Fibroblast of lung (primary cell): Measurements from ENCODE around the gene VAMP1. TPM values are rescaled to one million over a fixed set of nuclear protein-coding genes. Genes with fewer than 3 reads are reported as not detected.
"Not testable (repeated sequence)": the region's sequence is repeated elsewhere in the genome, so short reads cannot be mapped to it uniquely, and the experiment has no call there.

Source experiments
- DNase-seq, 2 donors: peaks; one replicate each; pipeline versions ENCODE4 v3.0.0 to v3.0.0-alpha.2; 2010; ENCODE audit warnings: low read depth in 2 of 2
- H2AFZ ChIP-seq: 2 replicates; pipeline ENCODE4 v1.5.1; 2012; ENCODE audit warnings: low read length, control low read depth, inconsistent platforms
- H3K27ac ChIP-seq: 2 replicates; pipeline ENCODE4 v1.5.1; 2011; ENCODE audit warnings: low read length, control low read depth; ENCODE audit not compliant: insufficient read depth
- H3K27me3 ChIP-seq: 2 replicates; pipeline ENCODE4 v1.5.1; 2011; ENCODE audit warnings: mild to moderate bottlenecking, low read length; ENCODE audit not compliant: control insufficient read depth, insufficient read depth
- H3K36me3 ChIP-seq: 2 replicates; pipeline ENCODE4 v1.5.1; 2011; ENCODE audit warnings: low read length; ENCODE audit not compliant: control insufficient read depth, insufficient read depth
- H3K4me1 ChIP-seq: 2 replicates; pipeline ENCODE4 v1.5.1; 2011; ENCODE audit warnings: low read length; ENCODE audit not compliant: control insufficient read depth, insufficient read depth; ENCODE audit errors: extremely low read depth
- H3K4me2 ChIP-seq: 2 replicates; pipeline ENCODE4 v1.5.1; 2011; ENCODE audit warnings: low read length, control low read depth; ENCODE audit not compliant: insufficient read depth; ENCODE audit errors: extremely low read depth
- H3K4me3 ChIP-seq, 4 experiments: fragments of 200-600 bp in 1 of 4; sonication (generic) in 1 of 4; replicated peaks in 1 of 4; 2 replicates each; pipeline ENCODE4 v1.5.1; 2011 to 2016; ENCODE audit warnings: low read length in 4 of 4, low read depth in 3 of 4, mild to moderate bottlenecking in 3 of 4, control low read depth in 2 of 4, inconsistent platforms in 1 of 4, mixed read lengths in 1 of 4; ENCODE audit not compliant: insufficient read depth in 1 of 4; ENCODE audit errors: control extremely low read depth in 1 of 4
- H3K79me2 ChIP-seq: 2 replicates; pipeline ENCODE4 v1.5.1; 2012; ENCODE audit warnings: mild to moderate bottlenecking, low read length, inconsistent platforms; ENCODE audit not compliant: control insufficient read depth, insufficient read depth
- H3K9ac ChIP-seq: 2 replicates; pipeline ENCODE4 v1.5.1; 2011; ENCODE audit warnings: mild to moderate bottlenecking, low read length, control low read depth; ENCODE audit not compliant: insufficient read depth
- H3K9me3 ChIP-seq: 2 replicates; pipeline ENCODE4 v1.5.1; 2012; ENCODE audit warnings: low read depth, low read length; ENCODE audit not compliant: control insufficient read depth, insufficient read depth
- H4K20me1 ChIP-seq: 2 replicates; pipeline ENCODE4 v1.5.1; 2011; ENCODE audit warnings: low read length; ENCODE audit not compliant: control insufficient read depth, insufficient read depth; ENCODE audit errors: extremely low read depth
- EZH2 ChIP-seq: IDR thresholded peaks from 2 replicates; pipeline ENCODE4 v1.5.1; 2012; ENCODE audit warnings: low read length, control low read depth, mild to moderate bottlenecking; ENCODE audit errors: missing control alignments
- polyA plus RNA-seq, 2 donors: library from polyadenylated mRNA; depleted of rRNA in 1 of 2; stranded (reverse) in 1 of 2; unstranded in 1 of 2; fragments of >200 nt; gene quantifications; 2 replicates each; pipeline ENCODE4 v1.2.1, GENCODE V29; 2011 to 2012; ENCODE audit warnings: missing spikeins in 1 of 2
- total RNA-seq: library from RNA; depleted of rRNA; stranded (reverse); fragments of >200 nt; gene quantifications from 2 replicates; pipeline ENCODE4 v1.2.1, GENCODE V29; 2014
- TF ChIP-seq, protein P1 (sequence below), 2 donors: IDR thresholded peaks in 1 of 2; conservative IDR thresholded peaks in 1 of 2; 1 replicate in 1 of 2; 2 replicates in 1 of 2; pipeline ENCODE4 v1.5.1; 2011 to 2012; ENCODE audit warnings: low read length in 2 of 2, control low read depth in 1 of 2, inconsistent platforms in 1 of 2, low read depth in 1 of 2, mild to moderate bottlenecking in 1 of 2

The VAMP1 gene
- total and polyA plus RNA-seq, 2 donors (not counting 1 experiment from before 2014, with no cell fraction given), result 14.9 to 20.3 TPM

DNA sequence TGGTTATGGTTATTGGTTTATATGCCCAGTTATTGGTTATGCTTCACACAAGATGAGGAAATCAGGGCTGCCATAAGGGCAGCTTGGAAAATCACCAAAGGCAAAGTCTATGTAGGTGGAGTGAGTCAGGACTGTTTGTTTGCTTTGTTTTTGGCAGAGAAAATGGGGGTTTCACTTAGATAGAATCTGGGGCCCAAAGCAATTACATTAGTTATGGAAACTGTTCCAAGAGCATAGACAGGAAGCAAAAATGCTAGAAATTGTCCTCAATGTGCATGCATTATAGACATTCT, 2.2 kb downstream of the VAMP1 start:
- TF ChIP-seq EZH2, result no peak
- TF ChIP-seq, protein P1, sequence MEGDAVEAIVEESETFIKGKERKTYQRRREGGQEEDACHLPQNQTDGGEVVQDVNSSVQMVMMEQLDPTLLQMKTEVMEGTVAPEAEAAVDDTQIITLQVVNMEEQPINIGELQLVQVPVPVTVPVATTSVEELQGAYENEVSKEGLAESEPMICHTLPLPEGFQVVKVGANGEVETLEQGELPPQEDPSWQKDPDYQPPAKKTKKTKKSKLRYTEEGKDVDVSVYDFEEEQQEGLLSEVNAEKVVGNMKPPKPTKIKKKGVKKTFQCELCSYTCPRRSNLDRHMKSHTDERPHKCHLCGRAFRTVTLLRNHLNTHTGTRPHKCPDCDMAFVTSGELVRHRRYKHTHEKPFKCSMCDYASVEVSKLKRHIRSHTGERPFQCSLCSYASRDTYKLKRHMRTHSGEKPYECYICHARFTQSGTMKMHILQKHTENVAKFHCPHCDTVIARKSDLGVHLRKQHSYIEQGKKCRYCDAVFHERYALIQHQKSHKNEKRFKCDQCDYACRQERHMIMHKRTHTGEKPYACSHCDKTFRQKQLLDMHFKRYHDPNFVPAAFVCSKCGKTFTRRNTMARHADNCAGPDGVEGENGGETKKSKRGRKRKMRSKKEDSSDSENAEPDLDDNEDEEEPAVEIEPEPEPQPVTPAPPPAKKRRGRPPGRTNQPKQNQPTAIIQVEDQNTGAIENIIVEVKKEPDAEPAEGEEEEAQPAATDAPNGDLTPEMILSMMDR (conservative IDR thresholded peaks at IDR 0.05 in 1 of 2, IDR thresholded peaks at IDR 0.05 in 1 of 2; ENCODE audit: low read depth in 1 of 2, low read length in 2 of 2), result no peak
- Histone ChIP-seq H3K79me2 (peaks cover 17% of the 10 kb centered on the region), H3K4me1 (peaks cover 11% of the 10 kb centered on the region), H3K4me3 (peak overlapping the region in 1 of 4 experiments; percentile 80), H3K4me2 (peak overlapping the region; percentile 54), H3K27ac (no peak overlapping the region), H3K9ac (no peak overlapping the region), H2AFZ (no peak overlapping the region), H3K27me3 (no peaks in the 10 kb centered on the region), H3K36me3 (peaks cover 11% of the 10 kb centered on the region), H4K20me1 (no peaks in the 10 kb centered on the region), H3K9me3 (no peaks in the 10 kb centered on the region)
- DNase-seq, result peak; percentile 33 to 34

DNA sequence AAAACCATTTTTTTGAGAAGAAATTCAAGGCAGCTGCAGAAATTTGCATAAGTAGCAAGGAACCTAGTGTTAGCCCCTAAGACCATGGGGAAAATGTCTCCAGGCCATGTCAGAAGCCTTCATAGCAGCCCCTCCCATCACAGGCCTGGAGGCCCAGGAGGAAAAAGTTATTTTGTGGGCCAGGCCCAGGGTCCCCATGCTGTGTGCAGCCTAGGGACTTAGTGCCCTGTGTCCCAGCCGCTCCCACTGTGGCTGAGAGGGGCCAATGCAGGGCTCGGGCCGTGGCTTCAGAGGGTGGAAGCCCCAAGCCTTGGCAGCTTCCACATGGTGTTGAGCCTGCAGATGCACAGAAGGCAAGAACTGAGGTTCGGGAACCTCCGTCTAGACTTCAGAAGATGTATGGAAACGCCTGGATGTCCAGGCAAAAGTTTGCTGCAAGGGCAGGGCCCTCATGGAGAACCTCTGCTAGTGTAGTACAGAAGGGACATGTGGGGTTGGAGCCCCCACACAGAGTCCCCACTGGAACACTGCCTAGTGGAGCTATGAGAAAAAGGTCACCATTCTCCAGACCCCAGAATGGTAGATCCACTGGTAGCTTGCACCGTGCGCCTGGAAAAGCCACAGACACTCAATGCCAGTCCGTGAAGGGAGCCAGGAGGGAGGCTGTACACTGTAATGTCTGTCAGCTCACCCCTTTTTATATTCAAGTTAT, 2.8 kb downstream of the VAMP1 start:
- not testable (repeated sequence) for H3K9ac ChIP-seq, H2AFZ ChIP-seq, H3K27me3 ChIP-seq, DNase-seq, H4K20me1 ChIP-seq, H3K4me3 ChIP-seq, H3K27ac ChIP-seq, H3K9me3 ChIP-seq, H3K4me2 ChIP-seq
- Histone ChIP-seq H3K79me2 (peaks cover 17% of the 10 kb centered on the region), H3K36me3 (peaks cover 16% of the 10 kb centered on the region), H3K4me1 (peaks cover 11% of the 10 kb centered on the region)

- H2AFZ ChIP-seq, DNase-seq, H3K9ac ChIP-seq, H4K20me1 ChIP-seq, H3K4me3 ChIP-seq, H3K27ac ChIP-seq, H3K4me2 ChIP-seq, H3K9me3 ChIP-seq, H3K27me3 ChIP-seq: not testable (repeated sequence)
- Histone ChIP-seq H3K79me2 (peaks cover 17% of the 10 kb centered on the region), H3K4me1 (peaks cover 11% of the 10 kb centered on the region), H3K36me3 (peaks cover 20% of the 10 kb centered on the region)
Measured at GRCh38 chr12:6466751-6467150, 3.7 kb downstream of the VAMP1 start.

- no peaks in the 10 kb centered on the region for H3K9me3 ChIP-seq
- no peak overlapping the region for H3K9ac ChIP-seq
- peaks cover 17% of the 10 kb centered on the region for H3K79me2 ChIP-seq
- H4K20me1 ChIP-seq, result no peaks in the 10 kb centered on the region
- no peak overlapping the region for H3K4me3 ChIP-seq
- H3K27ac ChIP-seq, result no peak overlapping the region
- peaks cover 23% of the 10 kb centered on the region for H3K36me3 ChIP-seq
- no peak overlapping the region for H2AFZ ChIP-seq
- H3K4me1 ChIP-seq, result peaks cover 11% of the 10 kb centered on the region
- TF ChIP-seq, protein P1 (conservative IDR thresholded peaks at IDR 0.05 in 1 of 2, IDR thresholded peaks at IDR 0.05 in 1 of 2; ENCODE audit: low read depth in 1 of 2, low read length in 2 of 2), result no peak
- no peak for TF ChIP-seq EZH2
- no peak for DNase-seq
- no peaks in the 10 kb centered on the region for H3K27me3 ChIP-seq
- H3K4me2 ChIP-seq, result no peak overlapping the region
Measured at GRCh38 chr12:6466184-6466573, 4.3 kb downstream of the VAMP1 start.
